Esophagus squamous epithelium (tissue), 4 donors: ENCODE data around the gene CTXN2.

ENCODE experiments used
- CTCF ChIP-seq, 6 experiments: fragments of 450-650 bp in 4 of 6; fragments of 200-600 bp in 2 of 6; sonication (generic) in 2 of 6; IDR thresholded peaks; one replicate each; pipeline ENCODE4 v1.5.1; 2016 to 2019; ENCODE audit warnings: antibody characterized with exemption in 6 of 6, mild to moderate bottlenecking in 4 of 6, moderate library complexity in 4 of 6
- POLR2A ChIP-seq, 4 donors: fragments of 450-650 bp; IDR thresholded peaks; one replicate each; pipeline ENCODE4 v1.6.1; 2017; ENCODE audit warnings: antibody characterized with exemption in 4 of 4, mild to moderate bottlenecking in 4 of 4, moderate library complexity in 3 of 4

GRCh38 chr15:48186271-48186670, 5.2 kb upstream of the CTXN2 start:
- no peak for TF ChIP-seq CTCF (IDR thresholded peaks at IDR 0.05)
- TF ChIP-seq POLR2A (IDR thresholded peaks at IDR 0.05), result no peak
